Measurements from ENCODE around the gene MAP1LC3B2.

GRCh38 chr12:116549993-116550392 is 9.2 kb upstream of the MAP1LC3B2 start:
- TF ChIP-seq, protein P1, sequence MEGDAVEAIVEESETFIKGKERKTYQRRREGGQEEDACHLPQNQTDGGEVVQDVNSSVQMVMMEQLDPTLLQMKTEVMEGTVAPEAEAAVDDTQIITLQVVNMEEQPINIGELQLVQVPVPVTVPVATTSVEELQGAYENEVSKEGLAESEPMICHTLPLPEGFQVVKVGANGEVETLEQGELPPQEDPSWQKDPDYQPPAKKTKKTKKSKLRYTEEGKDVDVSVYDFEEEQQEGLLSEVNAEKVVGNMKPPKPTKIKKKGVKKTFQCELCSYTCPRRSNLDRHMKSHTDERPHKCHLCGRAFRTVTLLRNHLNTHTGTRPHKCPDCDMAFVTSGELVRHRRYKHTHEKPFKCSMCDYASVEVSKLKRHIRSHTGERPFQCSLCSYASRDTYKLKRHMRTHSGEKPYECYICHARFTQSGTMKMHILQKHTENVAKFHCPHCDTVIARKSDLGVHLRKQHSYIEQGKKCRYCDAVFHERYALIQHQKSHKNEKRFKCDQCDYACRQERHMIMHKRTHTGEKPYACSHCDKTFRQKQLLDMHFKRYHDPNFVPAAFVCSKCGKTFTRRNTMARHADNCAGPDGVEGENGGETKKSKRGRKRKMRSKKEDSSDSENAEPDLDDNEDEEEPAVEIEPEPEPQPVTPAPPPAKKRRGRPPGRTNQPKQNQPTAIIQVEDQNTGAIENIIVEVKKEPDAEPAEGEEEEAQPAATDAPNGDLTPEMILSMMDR (IDR thresholded peaks at IDR 0.05; ENCODE audit: insufficient read depth, low read length) = no peak
- TF ChIP-seq POLR2AphosphoS5 (IDR thresholded peaks at IDR 0.05; ENCODE audit: low read depth) (no peak), GABPA (IDR thresholded peaks at IDR 0.05; ENCODE audit: low read depth) (no peak)
